ENCODE data around the gene SCN2B.
A peak's percentile ranks its signal among the peaks of the same experiment; 100 is the strongest.
"Not testable (repeated sequence)": the region's sequence is repeated elsewhere in the genome, so short reads cannot be mapped to it uniquely, and the experiment has no call there.

SCN2B gene

GRCh38 chr11:118205606-118206378, 29.4 kb upstream of the SCN2B start:
- DNase-seq, result no peak

DNA sequence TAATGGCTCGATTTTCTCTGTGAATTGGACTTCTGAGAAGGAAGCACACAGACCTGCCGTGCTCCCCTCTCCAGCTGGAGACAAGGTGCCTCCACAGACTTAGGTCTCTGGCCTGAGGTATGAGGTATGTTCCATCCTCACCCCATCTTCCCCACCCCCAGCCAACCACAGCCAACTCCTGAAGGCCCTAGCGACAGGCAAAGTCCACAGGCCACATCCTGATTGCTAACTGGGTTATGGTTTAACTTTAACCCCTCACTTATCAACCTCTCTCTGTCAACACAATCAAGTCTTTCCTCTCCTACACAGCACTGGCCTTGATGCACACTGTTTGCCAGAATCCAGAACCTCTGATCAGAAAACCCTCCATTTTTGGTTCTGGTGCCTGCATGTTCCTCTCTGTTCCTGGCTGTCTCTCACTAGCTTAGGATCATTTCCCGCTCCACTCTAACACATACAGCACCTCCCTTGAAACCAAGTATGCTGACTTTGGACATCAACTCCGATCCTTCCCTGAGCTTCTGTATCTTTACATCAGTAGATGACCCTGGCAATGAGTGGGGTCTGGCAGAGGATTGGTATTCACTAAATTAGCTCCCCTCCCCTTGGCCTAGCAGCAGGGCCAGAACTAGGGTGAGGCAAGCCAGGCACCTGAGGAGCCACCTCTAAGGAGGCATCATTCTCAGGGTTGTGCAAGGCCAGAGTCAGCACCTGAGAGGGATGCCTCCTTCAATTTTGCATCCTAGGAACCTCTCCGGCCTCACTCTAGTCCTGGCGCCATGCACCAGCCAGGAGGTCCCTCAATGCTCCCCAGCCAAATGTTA, 26.4 kb upstream of the SCN2B start:
- DNase-seq, result no peak

DNA sequence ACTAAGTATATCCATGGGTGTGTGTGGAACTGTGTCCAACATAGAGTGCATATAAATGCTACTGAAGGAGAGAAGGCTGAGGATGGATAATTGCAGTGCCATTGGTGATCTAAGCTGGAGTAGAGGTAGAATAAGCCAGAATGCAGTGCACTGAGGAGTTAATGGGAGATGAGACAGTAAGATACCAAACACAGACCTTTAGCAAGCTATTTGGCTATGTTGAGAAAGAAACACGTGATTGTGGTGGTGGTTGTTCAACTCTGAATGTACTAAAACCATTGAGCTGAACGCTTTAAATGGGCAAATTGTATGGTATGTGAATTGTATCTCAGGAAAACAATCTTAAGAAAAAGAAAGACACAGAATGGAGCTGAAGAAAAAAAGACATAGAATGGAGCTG, 25.5 kb upstream of the SCN2B start:
- DNase-seq, result no peak

- DNase-seq, result no peak
Measured at GRCh38 chr11:118200901-118201680, 24.7 kb upstream of the SCN2B start.

DNA sequence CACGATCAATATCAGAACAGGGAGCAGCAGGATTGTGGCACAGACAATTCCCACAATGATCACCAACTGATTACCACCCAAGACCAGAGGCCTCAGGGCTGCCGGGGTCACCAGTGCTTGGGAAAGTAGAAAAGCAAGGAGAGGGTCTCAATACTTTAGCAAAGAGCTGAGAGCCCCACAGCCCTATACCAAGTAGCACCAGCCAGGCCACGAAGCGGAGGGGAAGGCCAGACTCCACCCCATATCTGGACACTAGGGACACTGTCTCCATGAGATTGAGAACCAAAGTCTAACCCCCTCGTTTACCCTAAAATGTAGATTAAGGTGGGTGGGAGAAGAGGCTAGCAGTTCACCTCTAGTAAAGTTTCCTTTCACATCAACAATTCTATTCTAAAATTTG, 24.1 kb upstream of the SCN2B start:
- DNase-seq, result no peak

- no peak for DNase-seq
Measured at GRCh38 chr11:118199135-118199534, 22.7 kb upstream of the SCN2B start.

DNA sequence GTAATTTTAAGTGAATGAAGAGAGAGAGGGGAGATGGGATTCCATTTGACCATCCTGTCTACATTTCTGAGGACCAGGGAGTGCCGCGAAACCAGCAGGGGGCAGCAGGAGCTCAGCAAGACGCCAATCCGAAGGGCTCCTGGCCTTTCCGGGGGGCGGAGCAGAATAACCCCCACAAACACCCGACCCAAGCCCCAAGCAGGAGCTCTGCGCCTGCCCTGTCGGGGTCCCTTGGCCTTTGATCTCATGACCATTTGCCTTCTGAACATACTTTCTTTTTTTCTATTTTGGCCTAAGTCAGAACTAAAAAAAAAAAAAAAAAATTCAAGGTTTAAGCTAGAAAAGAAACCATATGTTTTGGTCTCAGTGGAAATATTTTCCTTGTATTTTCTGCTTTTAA, 21.9 kb upstream of the SCN2B start:
- peak; percentile 42 for DNase-seq

- peak; percentile 55 for DNase-seq
Measured at GRCh38 chr11:118194835-118195627, 18.6 kb upstream of the SCN2B start.

DNA sequence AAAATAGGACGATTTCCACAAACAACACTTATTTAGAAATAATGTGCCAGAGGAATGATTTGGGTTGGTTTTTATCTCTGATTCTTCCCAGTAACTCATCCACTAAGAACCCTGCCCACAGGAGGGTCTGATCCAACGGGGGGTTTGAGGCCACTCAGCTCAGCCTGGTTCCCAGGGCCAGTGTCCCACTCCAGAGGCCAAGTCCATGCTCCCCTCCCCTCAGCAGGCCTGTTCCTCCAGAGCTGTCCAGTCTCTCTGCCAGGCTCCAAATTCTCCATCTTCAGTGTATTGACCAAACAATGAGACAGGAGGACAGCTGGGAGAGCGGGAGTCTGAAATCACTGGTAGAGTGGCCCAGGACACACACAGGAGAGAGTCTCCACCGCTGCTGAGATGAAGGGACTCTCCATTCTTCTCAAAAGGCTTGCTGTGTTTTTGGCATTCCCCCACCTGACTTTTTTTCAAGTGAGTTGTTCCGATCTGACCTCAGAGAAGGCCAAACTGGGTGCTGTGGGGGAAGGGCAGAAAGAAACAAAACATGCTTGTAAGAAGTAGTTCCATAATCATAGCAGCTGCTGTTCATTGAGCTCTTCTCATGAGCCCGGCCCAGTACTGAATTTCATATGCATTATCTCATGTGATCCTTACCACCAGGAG, 17.6 kb upstream of the SCN2B start:
- DNase-seq, result no peak

DNA sequence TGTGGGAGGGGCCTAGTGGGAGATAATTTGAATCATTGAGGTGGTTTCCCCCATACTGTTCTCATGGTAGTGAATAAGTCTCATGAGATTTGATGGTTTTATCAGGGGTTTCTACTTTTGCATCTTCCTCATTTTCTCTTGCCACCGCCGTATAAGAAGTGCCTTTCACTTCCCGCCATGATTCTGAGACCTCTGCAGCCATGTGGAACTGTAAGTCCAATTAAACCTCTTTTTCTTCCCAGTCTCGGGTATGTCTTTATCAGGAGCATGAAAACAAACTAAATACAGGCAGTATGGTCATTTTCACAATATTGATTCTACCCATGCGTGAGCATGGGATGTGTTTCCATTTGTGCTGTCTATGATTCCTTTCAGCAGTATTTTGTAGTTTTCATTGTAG, 16.4 kb upstream of the SCN2B start:
- DNase-seq, result not testable (repeated sequence)

DNA sequence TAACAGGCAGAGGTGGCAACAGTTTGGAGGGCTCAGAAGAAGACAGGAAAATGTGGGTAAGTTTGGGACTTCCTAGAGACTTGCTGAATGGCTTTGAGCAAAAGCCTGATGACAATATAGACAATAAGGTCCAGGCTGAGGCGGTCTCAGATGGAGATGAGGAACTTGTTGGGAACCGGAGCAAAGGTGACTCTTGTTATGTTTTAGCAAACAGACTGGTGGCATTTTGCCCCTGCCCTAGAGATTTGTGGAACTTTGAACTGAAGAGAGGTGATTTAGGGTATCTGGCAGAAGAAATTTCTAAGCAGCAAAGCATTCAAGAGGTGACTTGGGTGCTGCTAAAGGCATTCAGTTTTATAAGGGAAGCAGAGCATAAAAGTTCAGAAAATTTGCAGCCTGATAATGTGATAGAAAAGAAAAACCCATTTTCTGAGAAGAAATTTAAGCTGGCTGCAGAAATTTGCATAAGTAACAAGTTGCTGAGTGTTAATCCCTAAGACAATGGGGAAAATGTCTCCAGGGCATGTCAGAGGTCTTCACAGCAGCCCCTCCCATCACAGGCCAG, 14.6 kb upstream of the SCN2B start:
- DNase-seq, result not testable (repeated sequence)

- no peak for DNase-seq
Measured at GRCh38 chr11:118186346-118187107, 10.1 kb upstream of the SCN2B start.

GRCh38 chr11:118184784-118185579, 8.5 kb upstream of the SCN2B start:
- no peak for DNase-seq

DNA sequence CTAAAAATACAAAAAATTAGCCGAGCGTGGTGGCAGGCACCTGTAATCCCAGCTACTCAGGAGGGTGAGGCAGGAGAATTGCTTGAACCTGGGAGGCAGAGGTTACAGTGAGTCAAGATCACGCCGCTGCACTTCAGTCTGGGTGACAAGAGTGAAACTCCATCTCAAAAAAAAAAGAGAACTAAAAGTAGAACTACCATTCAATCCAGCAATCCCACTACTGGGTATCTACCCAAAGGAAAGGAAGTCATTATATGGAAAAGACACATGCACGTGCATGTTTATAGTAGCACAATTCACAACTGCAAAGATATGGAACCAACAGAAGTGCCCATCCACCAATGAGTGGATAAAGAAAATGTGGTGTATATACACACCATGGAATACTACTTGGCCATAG, 7.3 kb upstream of the SCN2B start:
- not testable (repeated sequence) for DNase-seq

- peak; percentile 45 for DNase-seq
Measured at GRCh38 chr11:118180300-118180703, 3.9 kb upstream of the SCN2B start.

- no peak for DNase-seq
Measured at GRCh38 chr11:118176778-118177134, 317 bp upstream of the SCN2B start.

DNA sequence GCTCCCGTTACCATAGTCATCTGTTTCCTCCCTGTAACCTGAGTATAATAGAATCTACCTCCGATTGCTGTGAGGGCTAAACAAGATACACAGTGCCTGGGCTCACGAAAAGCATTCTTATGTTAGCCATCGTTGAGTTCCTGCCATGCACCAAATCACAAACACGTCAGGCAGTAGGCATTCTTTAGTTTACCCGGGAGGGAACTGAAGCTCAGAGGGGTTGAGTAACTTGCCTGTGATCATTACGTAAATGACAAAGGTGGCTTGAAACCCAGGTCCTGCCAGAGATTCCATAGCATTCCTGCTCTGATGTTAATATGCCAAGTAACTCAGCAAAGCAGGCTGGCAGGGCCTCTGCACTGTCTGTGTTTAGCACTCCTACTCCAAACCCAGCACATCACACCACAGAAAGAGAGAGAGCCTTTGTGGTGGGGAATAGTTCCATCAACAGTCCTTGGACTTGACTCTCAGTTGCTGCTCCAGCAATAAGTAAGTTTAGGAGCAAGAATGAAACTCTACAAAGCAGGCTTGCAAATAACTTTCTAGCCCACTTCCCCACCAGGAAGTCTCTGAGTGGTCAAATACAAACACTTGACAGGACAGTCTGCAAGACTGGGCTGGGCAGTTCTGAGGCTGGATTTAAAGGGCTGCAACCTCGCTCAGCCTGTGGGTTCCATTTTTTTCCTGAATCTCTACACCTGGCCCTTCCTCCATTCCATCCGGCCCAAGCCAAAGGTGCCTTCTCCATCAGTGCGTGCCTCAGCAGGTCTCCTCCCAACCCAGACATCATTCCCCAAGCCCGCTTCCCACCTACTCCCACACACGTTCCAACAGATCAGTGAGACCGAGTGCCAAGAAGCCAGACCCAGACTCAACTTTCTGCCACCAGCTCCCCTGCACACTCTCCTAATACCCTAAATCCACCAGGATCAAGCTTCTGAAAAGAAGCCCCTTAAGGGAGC, 1.1 kb downstream of the SCN2B start:
- DNase-seq, result no peak

DNA sequence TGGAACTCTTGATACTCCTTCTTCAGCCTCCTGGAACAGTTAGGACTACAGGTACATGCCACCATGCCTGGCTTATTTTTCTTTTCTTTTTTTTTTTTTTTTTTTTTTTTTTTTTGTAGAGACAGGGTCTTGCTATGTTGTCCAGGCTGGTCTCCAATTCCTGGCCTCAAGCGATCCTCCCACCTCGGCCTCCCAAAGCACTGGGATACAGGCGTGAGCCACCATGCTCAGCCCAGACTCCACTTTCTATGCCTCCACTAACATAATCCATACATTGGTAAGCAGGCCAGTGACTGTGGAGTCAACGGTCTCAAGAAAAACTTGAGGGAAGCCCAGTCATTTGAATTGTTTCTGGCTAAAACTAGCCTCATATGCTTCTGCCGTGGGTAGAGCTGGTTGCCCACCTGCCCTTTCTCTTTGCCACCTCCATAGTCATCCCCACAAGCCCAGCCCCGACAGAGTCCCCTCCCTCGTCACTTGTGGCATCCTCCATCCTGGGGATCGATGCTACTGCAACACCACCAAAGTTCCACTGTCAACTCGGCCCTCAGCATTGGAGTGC, 2.4 kb downstream of the SCN2B start:
- no peak for DNase-seq

GRCh38 chr11:118172356-118172755, 4.1 kb downstream of the SCN2B start:
- DNase-seq, result no peak
